K562 (cell line): Measurements from ENCODE around the gene SMC3. TPM values are rescaled to one million over a fixed set of nuclear protein-coding genes. Genes with fewer than 3 reads are reported as not detected.

Experiments used
- DIDO1 ChIP-seq: fragments of 450-650 bp; IDR thresholded peaks from 2 replicates; pipeline ENCODE4 v1.6.1; 2016; ENCODE audit warnings: low read depth, missing biosample characterization, missing genetic modification characterization
- MBD2 ChIP-seq: sonication (generic); IDR thresholded peaks from 2 replicates; pipeline ENCODE4 v1.6.1; 2016; ENCODE audit warnings: low read depth, borderline replicate concordance
- MYC ChIP-seq, 2 experiments: fragments of 250-450 bp in 1 of 2; sonication (Bioruptor Pico) in 1 of 2; IDR thresholded peaks; 2 replicates each; pipeline versions ENCODE4 v1.5.1 to v1.6.1; 2012 to 2021; ENCODE audit warnings: low read depth in 2 of 2, borderline replicate concordance in 1 of 2, improper control_type of control experiment in 1 of 2, low read length in 1 of 2, mild to moderate bottlenecking in 1 of 2, moderate library complexity in 1 of 2
- NONO ChIP-seq, 2 experiments: fragments of 200-400 bp in 1 of 2; fragments of 450-650 bp in 1 of 2; formaldehyde crosslinking in 1 of 2; IDR thresholded peaks; 2 replicates each; pipeline ENCODE4 v1.6.1; 2017; ENCODE audit warnings: low read depth in 2 of 2, mild to moderate bottlenecking in 2 of 2, moderate library complexity in 2 of 2, low read length in 1 of 2
- POLR2AphosphoS2 ChIP-seq: IDR thresholded peaks from 2 replicates; pipeline ENCODE4 v1.6.1; 2012; ENCODE audit warnings: low read length, improper control_type of control experiment
- RAD51 ChIP-seq: fragments of 450-650 bp; IDR thresholded peaks from 2 replicates; pipeline ENCODE4 v1.7.1; 2016; ENCODE audit warnings: low read depth, mild to moderate bottlenecking, borderline replicate concordance
- RNF2 ChIP-seq: sonication (generic); IDR thresholded peaks from 2 replicates; pipeline ENCODE4 v1.6.1; 2016
- ZBTB7A ChIP-seq: IDR thresholded peaks from 2 replicates; pipeline ENCODE4 v1.6.1; 2011; ENCODE audit warnings: low read depth, mild to moderate bottlenecking, low read length, moderate library complexity, borderline replicate concordance; ENCODE audit not compliant: control insufficient read depth
- polyA plus RNA-seq, 8 experiments: library from polyadenylated mRNA; depleted of rRNA in 4 of 8; stranded (reverse) in 5 of 8; unstranded in 3 of 8; fragments of >200 nt; fragmentation: Nextera tagmentation in 2 of 8; fragmentation: Illumina TruSeq in 1 of 8; extraction: Ambion mirVana in 2 of 8; extraction: Trizol in 1 of 8; gene quantifications; 2 replicates each; pipeline versions ENCODE4 v1.2.1 to v1.2.3, GENCODE V29; 2011 to 2014; ENCODE audit warnings: inconsistent platforms in 1 of 8, missing spikeins in 1 of 8
- total RNA-seq, 7 experiments: library from RNA; depleted of rRNA in 6 of 7; stranded (reverse); fragments of >200 nt in 6 of 7; fragmentation: Illumina TruSeq in 2 of 7; extraction: Trizol in 2 of 7; gene quantifications; 2 replicates each; pipeline versions ENCODE4 v1.2.1 to v1.2.3, GENCODE V29; 2011 to 2021; ENCODE audit warnings: low replicate concordance in 1 of 7
- TF ChIP-seq, protein P1 (sequence below): fragments of 200-600 bp; sonication (generic); IDR thresholded peaks from one replicate; pipeline ENCODE4 v1.6.1; 2012; ENCODE audit warnings: mild to moderate bottlenecking, low read depth, low read length, inconsistent platforms
- TF ChIP-seq, protein P2 (sequence below), 2 experiments: fragments of 450-650 bp; IDR thresholded peaks; 2 replicates each; pipeline ENCODE4 v1.6.1; 2016
- TF ChIP-seq, protein P3 (sequence below): fragments of 450-650 bp; conservative IDR thresholded peaks from 2 replicates; pipeline ENCODE4 v1.6.1; 2016; ENCODE audit warnings: missing genetic modification characterization, low read depth, mild to moderate bottlenecking, control low read depth, missing compliant biosample characterization

SMC3 gene
- total and polyA plus RNA-seq, 9 of the 15 experiments (the other 6 are each of a cell fraction or from before 2014, with no cell fraction given) = 21.3 to 62.6 (median 39.3) TPM

DNA sequence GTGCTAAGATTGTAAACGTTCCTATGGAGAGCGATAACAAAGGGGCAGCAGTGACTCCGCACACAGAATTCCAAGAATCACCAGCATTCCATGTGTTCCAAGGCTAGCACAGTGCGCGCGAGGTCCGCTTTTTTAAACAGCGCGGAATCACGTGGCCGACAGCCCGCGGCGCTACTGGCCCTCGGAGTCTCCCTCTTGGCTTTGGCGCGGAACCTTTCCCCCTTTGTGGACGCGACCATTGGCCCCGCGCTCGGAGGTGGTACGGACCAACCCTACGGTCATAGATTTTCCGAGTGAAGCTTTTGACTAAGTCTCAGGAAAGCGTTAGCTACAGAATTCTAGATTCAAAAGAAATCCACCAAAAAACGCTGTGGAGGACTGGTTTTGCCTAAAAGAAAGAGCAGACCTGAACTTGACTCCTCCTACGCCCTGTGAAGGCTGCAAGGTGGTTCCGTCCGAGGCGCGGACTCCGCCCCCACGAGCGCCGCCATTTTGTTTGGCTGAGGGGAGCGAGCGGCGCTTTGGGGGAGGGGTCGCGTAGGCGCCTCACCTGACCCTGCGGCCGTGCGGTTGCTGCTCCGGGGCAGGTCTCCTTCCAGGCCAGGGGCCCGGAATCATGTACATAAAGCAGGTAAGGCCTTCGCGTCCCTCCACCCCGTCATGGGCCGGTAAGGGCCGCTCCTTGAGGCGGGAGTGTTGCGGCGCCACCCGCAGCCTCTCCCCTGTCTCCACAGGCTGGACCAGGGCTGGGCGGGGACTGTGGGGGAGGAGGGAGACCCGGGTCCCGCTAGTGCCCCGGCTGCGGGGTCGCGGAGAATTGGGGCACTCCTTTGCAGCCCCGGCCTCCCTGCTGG lies at the start of gene SMC3 (continued):
- TF ChIP-seq, protein P1, sequence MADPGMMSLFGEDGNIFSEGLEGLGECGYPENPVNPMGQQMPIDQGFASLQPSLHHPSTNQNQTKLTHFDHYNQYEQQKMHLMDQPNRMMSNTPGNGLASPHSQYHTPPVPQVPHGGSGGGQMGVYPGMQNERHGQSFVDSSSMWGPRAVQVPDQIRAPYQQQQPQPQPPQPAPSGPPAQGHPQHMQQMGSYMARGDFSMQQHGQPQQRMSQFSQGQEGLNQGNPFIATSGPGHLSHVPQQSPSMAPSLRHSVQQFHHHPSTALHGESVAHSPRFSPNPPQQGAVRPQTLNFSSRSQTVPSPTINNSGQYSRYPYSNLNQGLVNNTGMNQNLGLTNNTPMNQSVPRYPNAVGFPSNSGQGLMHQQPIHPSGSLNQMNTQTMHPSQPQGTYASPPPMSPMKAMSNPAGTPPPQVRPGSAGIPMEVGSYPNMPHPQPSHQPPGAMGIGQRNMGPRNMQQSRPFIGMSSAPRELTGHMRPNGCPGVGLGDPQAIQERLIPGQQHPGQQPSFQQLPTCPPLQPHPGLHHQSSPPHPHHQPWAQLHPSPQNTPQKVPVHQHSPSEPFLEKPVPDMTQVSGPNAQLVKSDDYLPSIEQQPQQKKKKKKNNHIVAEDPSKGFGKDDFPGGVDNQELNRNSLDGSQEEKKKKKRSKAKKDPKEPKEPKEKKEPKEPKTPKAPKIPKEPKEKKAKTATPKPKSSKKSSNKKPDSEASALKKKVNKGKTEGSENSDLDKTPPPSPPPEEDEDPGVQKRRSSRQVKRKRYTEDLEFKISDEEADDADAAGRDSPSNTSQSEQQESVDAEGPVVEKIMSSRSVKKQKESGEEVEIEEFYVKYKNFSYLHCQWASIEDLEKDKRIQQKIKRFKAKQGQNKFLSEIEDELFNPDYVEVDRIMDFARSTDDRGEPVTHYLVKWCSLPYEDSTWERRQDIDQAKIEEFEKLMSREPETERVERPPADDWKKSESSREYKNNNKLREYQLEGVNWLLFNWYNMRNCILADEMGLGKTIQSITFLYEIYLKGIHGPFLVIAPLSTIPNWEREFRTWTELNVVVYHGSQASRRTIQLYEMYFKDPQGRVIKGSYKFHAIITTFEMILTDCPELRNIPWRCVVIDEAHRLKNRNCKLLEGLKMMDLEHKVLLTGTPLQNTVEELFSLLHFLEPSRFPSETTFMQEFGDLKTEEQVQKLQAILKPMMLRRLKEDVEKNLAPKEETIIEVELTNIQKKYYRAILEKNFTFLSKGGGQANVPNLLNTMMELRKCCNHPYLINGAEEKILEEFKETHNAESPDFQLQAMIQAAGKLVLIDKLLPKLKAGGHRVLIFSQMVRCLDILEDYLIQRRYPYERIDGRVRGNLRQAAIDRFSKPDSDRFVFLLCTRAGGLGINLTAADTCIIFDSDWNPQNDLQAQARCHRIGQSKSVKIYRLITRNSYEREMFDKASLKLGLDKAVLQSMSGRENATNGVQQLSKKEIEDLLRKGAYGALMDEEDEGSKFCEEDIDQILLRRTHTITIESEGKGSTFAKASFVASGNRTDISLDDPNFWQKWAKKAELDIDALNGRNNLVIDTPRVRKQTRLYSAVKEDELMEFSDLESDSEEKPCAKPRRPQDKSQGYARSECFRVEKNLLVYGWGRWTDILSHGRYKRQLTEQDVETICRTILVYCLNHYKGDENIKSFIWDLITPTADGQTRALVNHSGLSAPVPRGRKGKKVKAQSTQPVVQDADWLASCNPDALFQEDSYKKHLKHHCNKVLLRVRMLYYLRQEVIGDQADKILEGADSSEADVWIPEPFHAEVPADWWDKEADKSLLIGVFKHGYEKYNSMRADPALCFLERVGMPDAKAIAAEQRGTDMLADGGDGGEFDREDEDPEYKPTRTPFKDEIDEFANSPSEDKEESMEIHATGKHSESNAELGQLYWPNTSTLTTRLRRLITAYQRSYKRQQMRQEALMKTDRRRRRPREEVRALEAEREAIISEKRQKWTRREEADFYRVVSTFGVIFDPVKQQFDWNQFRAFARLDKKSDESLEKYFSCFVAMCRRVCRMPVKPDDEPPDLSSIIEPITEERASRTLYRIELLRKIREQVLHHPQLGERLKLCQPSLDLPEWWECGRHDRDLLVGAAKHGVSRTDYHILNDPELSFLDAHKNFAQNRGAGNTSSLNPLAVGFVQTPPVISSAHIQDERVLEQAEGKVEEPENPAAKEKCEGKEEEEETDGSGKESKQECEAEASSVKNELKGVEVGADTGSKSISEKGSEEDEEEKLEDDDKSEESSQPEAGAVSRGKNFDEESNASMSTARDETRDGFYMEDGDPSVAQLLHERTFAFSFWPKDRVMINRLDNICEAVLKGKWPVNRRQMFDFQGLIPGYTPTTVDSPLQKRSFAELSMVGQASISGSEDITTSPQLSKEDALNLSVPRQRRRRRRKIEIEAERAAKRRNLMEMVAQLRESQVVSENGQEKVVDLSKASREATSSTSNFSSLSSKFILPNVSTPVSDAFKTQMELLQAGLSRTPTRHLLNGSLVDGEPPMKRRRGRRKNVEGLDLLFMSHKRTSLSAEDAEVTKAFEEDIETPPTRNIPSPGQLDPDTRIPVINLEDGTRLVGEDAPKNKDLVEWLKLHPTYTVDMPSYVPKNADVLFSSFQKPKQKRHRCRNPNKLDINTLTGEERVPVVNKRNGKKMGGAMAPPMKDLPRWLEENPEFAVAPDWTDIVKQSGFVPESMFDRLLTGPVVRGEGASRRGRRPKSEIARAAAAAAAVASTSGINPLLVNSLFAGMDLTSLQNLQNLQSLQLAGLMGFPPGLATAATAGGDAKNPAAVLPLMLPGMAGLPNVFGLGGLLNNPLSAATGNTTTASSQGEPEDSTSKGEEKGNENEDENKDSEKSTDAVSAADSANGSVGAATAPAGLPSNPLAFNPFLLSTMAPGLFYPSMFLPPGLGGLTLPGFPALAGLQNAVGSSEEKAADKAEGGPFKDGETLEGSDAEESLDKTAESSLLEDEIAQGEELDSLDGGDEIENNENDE = no peak
- peak; percentile 88 for TF ChIP-seq MYC (IDR thresholded peaks at IDR 0.05; ENCODE audit: low read depth, low read length)
- TF ChIP-seq MYC (CRISPR knock-in tag; IDR thresholded peaks at IDR 0.05; ENCODE audit: borderline replicate concordance, low read depth) = no peak
- TF ChIP-seq DIDO1 = peak; percentile 44; the same call in 1 of the 2 replicates
- TF ChIP-seq, protein P2, sequence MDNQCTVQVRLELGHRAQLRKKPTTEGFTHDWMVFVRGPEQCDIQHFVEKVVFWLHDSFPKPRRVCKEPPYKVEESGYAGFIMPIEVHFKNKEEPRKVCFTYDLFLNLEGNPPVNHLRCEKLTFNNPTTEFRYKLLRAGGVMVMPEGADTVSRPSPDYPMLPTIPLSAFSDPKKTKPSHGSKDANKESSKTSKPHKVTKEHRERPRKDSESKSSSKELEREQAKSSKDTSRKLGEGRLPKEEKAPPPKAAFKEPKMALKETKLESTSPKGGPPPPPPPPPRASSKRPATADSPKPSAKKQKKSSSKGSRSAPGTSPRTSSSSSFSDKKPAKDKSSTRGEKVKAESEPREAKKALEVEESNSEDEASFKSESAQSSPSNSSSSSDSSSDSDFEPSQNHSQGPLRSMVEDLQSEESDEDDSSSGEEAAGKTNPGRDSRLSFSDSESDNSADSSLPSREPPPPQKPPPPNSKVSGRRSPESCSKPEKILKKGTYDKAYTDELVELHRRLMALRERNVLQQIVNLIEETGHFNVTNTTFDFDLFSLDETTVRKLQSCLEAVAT (IDR thresholded peaks at IDR 0.05) = 0 out of 4 replicates have a peak, but pooled peaks of 1 of the 2 experiments have one; percentile 36
- peak; percentile 89 for TF ChIP-seq MBD2
- peak; percentile 39; the same call in 1 of the 2 replicates for TF ChIP-seq RNF2
- TF ChIP-seq RAD51 = peak; percentile 88
- TF ChIP-seq ZBTB7A = peak; percentile 55; the same call in 1 of the 2 replicates
- TF ChIP-seq, protein P3, sequence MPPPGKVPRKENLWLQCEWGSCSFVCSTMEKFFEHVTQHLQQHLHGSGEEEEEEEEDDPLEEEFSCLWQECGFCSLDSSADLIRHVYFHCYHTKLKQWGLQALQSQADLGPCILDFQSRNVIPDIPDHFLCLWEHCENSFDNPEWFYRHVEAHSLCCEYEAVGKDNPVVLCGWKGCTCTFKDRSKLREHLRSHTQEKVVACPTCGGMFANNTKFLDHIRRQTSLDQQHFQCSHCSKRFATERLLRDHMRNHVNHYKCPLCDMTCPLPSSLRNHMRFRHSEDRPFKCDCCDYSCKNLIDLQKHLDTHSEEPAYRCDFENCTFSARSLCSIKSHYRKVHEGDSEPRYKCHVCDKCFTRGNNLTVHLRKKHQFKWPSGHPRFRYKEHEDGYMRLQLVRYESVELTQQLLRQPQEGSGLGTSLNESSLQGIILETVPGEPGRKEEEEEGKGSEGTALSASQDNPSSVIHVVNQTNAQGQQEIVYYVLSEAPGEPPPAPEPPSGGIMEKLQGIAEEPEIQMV (tag) = 0 out of 2 replicates have a peak, but pooled peaks have one; percentile 59
- TF ChIP-seq NONO (IDR thresholded peaks at IDR 0.05; ENCODE audit: low read depth in 2 of 2, low read length in 1 of 2) = peak in 1 of 2 experiments; percentile 99; a peak in 2 of 4 replicates
- TF ChIP-seq POLR2AphosphoS2 = no peak
